Liver (tissue), 3 donors: ENCODE measurements around the gene EFCAB11.

Experiments used
- FOXA1 ChIP-seq: IDR thresholded peaks from 2 replicates; pipeline ENCODE4 v1.6.1; 2016; ENCODE audit warnings: antibody characterized with exemption
- FOXA2 ChIP-seq: IDR thresholded peaks from 2 replicates; pipeline ENCODE4 v1.6.1; 2016; ENCODE audit warnings: antibody characterized with exemption
- JUND ChIP-seq, 2 donors: IDR thresholded peaks; 2 replicates each; pipeline ENCODE4 v1.6.1; 2016; ENCODE audit warnings: antibody characterized with exemption in 2 of 2
- RAD21 ChIP-seq, 2 donors: IDR thresholded peaks; 2 replicates each; pipeline ENCODE4 v1.6.1; 2016; ENCODE audit warnings: antibody characterized with exemption in 2 of 2, mild to moderate bottlenecking in 2 of 2
- TAF1 ChIP-seq: conservative IDR thresholded peaks from 2 replicates; pipeline ENCODE4 v1.6.1; 2016; ENCODE audit warnings: antibody characterized with exemption, mild to moderate bottlenecking
- YY1 ChIP-seq: IDR thresholded peaks from 2 replicates; pipeline ENCODE4 v1.6.1; 2016; ENCODE audit warnings: antibody characterized with exemption, mild to moderate bottlenecking
- ZBTB33 ChIP-seq: IDR thresholded peaks from 2 replicates; pipeline ENCODE4 v1.6.1; 2016; ENCODE audit warnings: antibody characterized with exemption
- TF ChIP-seq, protein P1 (sequence below): fragments of 150-350 bp; IDR thresholded peaks from 2 replicates; pipeline ENCODE4 v1.5.1; 2017; ENCODE audit warnings: improper control_type of control experiment, low read depth, low read length; ENCODE audit not compliant: missing input control
- TF ChIP-seq, protein P2 (sequence below): IDR thresholded peaks from 2 replicates; pipeline ENCODE4 v1.6.1; 2016; ENCODE audit warnings: antibody characterized with exemption
- donor health status: healthy.
- donor health status: healthy.

DNA sequence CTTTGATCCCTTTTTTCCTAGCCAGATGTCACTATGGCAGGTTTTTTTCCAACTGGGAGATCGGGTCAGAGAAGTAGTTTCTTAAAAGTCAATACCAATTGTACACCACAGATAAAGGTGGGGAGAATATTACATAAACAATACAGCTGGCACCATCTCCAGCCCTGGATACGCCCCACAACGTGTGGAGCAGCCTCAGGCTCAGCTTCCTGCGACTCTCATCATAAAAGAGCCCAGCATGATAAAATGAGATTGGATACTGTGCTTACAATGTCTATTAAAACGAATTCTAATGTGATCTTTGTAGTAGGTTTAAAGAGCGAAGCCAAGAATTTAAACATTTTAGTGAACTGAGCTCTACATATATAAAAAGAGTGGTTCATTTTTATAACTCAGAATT lies 21.5 kb downstream of the EFCAB11 start:
- TF ChIP-seq JUND (IDR thresholded peaks at IDR 0.05) = no peak
- TF ChIP-seq, protein P1, sequence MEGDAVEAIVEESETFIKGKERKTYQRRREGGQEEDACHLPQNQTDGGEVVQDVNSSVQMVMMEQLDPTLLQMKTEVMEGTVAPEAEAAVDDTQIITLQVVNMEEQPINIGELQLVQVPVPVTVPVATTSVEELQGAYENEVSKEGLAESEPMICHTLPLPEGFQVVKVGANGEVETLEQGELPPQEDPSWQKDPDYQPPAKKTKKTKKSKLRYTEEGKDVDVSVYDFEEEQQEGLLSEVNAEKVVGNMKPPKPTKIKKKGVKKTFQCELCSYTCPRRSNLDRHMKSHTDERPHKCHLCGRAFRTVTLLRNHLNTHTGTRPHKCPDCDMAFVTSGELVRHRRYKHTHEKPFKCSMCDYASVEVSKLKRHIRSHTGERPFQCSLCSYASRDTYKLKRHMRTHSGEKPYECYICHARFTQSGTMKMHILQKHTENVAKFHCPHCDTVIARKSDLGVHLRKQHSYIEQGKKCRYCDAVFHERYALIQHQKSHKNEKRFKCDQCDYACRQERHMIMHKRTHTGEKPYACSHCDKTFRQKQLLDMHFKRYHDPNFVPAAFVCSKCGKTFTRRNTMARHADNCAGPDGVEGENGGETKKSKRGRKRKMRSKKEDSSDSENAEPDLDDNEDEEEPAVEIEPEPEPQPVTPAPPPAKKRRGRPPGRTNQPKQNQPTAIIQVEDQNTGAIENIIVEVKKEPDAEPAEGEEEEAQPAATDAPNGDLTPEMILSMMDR = no peak
- TF ChIP-seq YY1 = no peak
- no peak for TF ChIP-seq TAF1
- no peak for TF ChIP-seq FOXA2
- no peak for TF ChIP-seq RAD21 (IDR thresholded peaks at IDR 0.05)
- no peak for TF ChIP-seq FOXA1
- TF ChIP-seq ZBTB33 = no peak
- TF ChIP-seq, protein P2, sequence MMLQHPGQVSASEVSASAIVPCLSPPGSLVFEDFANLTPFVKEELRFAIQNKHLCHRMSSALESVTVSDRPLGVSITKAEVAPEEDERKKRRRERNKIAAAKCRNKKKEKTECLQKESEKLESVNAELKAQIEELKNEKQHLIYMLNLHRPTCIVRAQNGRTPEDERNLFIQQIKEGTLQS = no peak
